ENCODE data around the gene EIF4E3. TPM values are rescaled to one million over a fixed set of nuclear protein-coding genes. Genes with fewer than 3 reads are reported as not detected.

EIF4E3 gene
- total RNA-seq, 1 donor from 2014 or later, result 25.3 TPM

DNA sequence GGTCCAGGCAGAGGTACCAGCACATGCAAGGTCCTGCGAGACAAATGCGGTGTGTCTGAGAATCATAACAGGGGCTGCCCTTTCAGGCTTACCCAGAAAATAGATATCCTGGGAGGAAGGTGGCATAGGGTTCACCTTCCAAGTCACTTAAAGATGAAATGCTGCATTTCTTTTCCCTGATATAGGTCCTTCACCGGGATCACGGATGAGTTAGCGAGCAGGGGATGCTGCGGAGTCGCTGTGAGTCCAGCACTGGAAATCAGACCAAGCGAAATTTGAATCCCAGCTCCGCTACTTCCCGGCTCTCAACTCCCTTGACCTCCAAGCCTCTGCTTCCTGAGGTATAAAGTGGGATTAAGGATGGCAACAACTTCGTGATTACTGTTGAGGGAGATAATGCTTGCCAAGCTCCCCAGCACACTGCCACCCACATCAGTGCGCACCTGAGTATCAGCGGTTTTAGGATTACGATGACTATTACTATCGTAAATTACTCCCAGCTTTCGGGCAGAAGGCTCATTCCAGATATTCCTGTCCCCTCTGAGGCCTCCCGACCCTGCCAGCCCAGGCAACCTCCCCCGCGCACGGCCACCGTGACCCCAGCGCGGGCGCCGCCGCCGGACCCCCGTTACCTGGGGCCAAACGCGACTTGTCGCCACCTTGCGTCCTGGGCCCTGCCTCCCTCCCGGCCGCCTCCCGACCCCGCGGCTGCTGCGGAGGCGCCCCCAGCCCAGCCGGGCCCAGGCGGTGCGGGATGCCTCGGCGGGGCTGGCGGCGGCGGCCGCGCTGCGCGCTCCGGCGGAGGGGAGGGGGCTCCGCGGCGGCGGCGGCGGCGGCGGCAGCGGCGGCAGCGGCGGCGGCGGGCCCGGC, 27.9 kb upstream of the EIF4E3 start:
- H3K9me3 ChIP-seq, result no peaks in the 10 kb centered on the region
- H3K27me3 ChIP-seq, result peaks cover 5% of the 10 kb centered on the region
- intact Hi-C loops (cut with DNase I), result no loop called here
- H3K4me1 ChIP-seq, result peaks cover 12% of the 10 kb centered on the region
- H3K27ac ChIP-seq, result no peak overlapping the region
- no peak for TF ChIP-seq POLR2AphosphoS5 (IDR thresholded peaks at IDR 0.05; ENCODE audit: insufficient read depth in 1 of 2, low read depth in 1 of 2)
- no peak for TF ChIP-seq CTCF (IDR thresholded peaks at IDR 0.05)
- TF ChIP-seq POLR2A (IDR thresholded peaks at IDR 0.05), result no peak
- peak overlapping the region; percentile 35 to 74 for H3K4me3 ChIP-seq
- no peak for DNase-seq (ENCODE audit: extremely low spot score in 2 of 2)
- H3K36me3 ChIP-seq, result no peaks in the 10 kb centered on the region

GRCh38 chr3:71751602-71752001, 26.4 kb upstream of the EIF4E3 start:
- Histone ChIP-seq H3K4me1 (peaks cover 12% of the 10 kb centered on the region), H3K36me3 (no peaks in the 10 kb centered on the region), H3K27ac (no peak overlapping the region), H3K4me3 (no peak overlapping the region), H3K27me3 (peaks cover 5% of the 10 kb centered on the region), H3K9me3 (no peaks in the 10 kb centered on the region)
- DNase-seq (ENCODE audit: extremely low spot score in 2 of 2), result no peak
- TF ChIP-seq CTCF (IDR thresholded peaks at IDR 0.05) (no peak), POLR2A (IDR thresholded peaks at IDR 0.05) (no peak), POLR2AphosphoS5 (IDR thresholded peaks at IDR 0.05; ENCODE audit: insufficient read depth in 1 of 2, low read depth in 1 of 2) (no peak)
- intact Hi-C loops (cut with DNase I), result no loop called here

- H3K27me3 ChIP-seq, result no peaks in the 10 kb centered on the region
- H3K4me1 ChIP-seq, result no peaks in the 10 kb centered on the region
- no peak overlapping the region for H3K27ac ChIP-seq
- no peak for DNase-seq (ENCODE audit: extremely low spot score in 2 of 2)
- H3K9me3 ChIP-seq, result peaks cover 11% of the 10 kb centered on the region
- intact Hi-C loops (cut with DNase I), result no loop called here
- no peaks in the 10 kb centered on the region for H3K36me3 ChIP-seq
- H3K4me3 ChIP-seq, result no peak overlapping the region
- TF ChIP-seq POLR2A (IDR thresholded peaks at IDR 0.05) (no peak), CTCF (IDR thresholded peaks at IDR 0.05) (no peak), POLR2AphosphoS5 (IDR thresholded peaks at IDR 0.05; ENCODE audit: insufficient read depth in 1 of 2, low read depth in 1 of 2) (no peak)
These were observed 19.5 kb upstream of the EIF4E3 start for GRCh38 chr3:71744738-71745137.

GRCh38 chr3:71742621-71743020, 17.4 kb upstream of the EIF4E3 start:
- no peaks in the 10 kb centered on the region for H3K36me3 ChIP-seq
- H3K27me3 ChIP-seq, result no peaks in the 10 kb centered on the region
- H3K27ac ChIP-seq, result no peak overlapping the region
- TF ChIP-seq CTCF (IDR thresholded peaks at IDR 0.05), result no peak
- no peak for TF ChIP-seq POLR2A (IDR thresholded peaks at IDR 0.05)
- TF ChIP-seq POLR2AphosphoS5 (IDR thresholded peaks at IDR 0.05; ENCODE audit: insufficient read depth in 1 of 2, low read depth in 1 of 2), result no peak
- H3K4me1 ChIP-seq, result no peaks in the 10 kb centered on the region
- intact Hi-C loops (cut with DNase I), result no loop called here
- peaks cover 11% of the 10 kb centered on the region for H3K9me3 ChIP-seq
- no peak overlapping the region for H3K4me3 ChIP-seq
- no peak for DNase-seq (ENCODE audit: extremely low spot score in 2 of 2)

- no peaks in the 10 kb centered on the region for H3K9me3 ChIP-seq
- H3K36me3 ChIP-seq, result no peaks in the 10 kb centered on the region
- intact Hi-C loops (cut with DNase I), result no loop called here
- DNase-seq (ENCODE audit: extremely low spot score in 2 of 2), result no peak
- TF ChIP-seq POLR2AphosphoS5 (IDR thresholded peaks at IDR 0.05; ENCODE audit: insufficient read depth in 1 of 2, low read depth in 1 of 2) (no peak), POLR2A (IDR thresholded peaks at IDR 0.05) (no peak)
- no peak overlapping the region for H3K4me3 ChIP-seq
- no peak overlapping the region for H3K27ac ChIP-seq
- no peaks in the 10 kb centered on the region for H3K27me3 ChIP-seq
- no peaks in the 10 kb centered on the region for H3K4me1 ChIP-seq
These were observed 9.7 kb upstream of the EIF4E3 start for GRCh38 chr3:71734881-71735280.
